OCI-LY7 (cell line): ENCODE results near the gene BHLHE40. TPM values are rescaled to one million over a fixed set of nuclear protein-coding genes. Genes with fewer than 3 reads are reported as not detected.

Source experiments
- BruUV-seq: library from RNA; stranded (reverse); fragments of 400-500 nt; replicated peaks from 2 replicates; lab custom pipeline; 2021; lab: Mats Ljungman, UMichigan
- CTCF ChIA-PET: fragments of 300-600 bp; sonication (Branson Sonifier 250); formaldehyde crosslinking; loops from one replicate; lab custom pipeline; 2022; ENCODE audit warnings: antibody characterized with exemption; ENCODE audit not compliant: unreplicated experiment; lab: Charles Lee
- POLR2A ChIA-PET: fragments of 300-600 bp; sonication (Branson Sonifier 250); formaldehyde crosslinking; loops from one replicate; lab custom pipeline; 2022; ENCODE audit warnings: antibody characterized with exemption; lab: Charles Lee
- DNase-seq: peaks from one replicate; pipeline ENCODE4 v3.0.0-alpha.2; 2015; ENCODE audit warnings: low spot score
- H2AFZ ChIP-seq: fragments of 200-600 bp; sonication (generic), shearing (Covaris generic); 2 replicates; pipeline ENCODE4 v1.6.1; 2014; ENCODE audit warnings: mild to moderate bottlenecking, antibody characterized with exemption, low read length, moderate library complexity
- H3K27ac ChIP-seq: fragments of 200-600 bp; sonication (generic); 2 replicates; pipeline ENCODE4 v1.5.1; 2014; ENCODE audit warnings: mixed run types, low read depth, mild to moderate bottlenecking, moderate library complexity, low read length, inconsistent platforms; ENCODE audit not compliant: poor library complexity, severe bottlenecking
- H3K36me3 ChIP-seq: fragments of 200-600 bp; sonication (generic); 2 replicates; pipeline ENCODE4 v1.6.1; 2014; ENCODE audit warnings: mild to moderate bottlenecking, antibody characterized with exemption, low read length, moderate library complexity, mixed read lengths; ENCODE audit not compliant: insufficient read depth
- H3K4me1 ChIP-seq: fragments of 200-600 bp; sonication (generic); 2 replicates; pipeline ENCODE4 v1.5.1; 2014; ENCODE audit warnings: mild to moderate bottlenecking, low read length; ENCODE audit not compliant: insufficient read depth, poor library complexity, severe bottlenecking
- H3K4me2 ChIP-seq: fragments of 200-600 bp; sonication (generic); 2 replicates; pipeline ENCODE4 v1.6.1; 2014; ENCODE audit warnings: mild to moderate bottlenecking, low read length
- H3K4me3 ChIP-seq: fragments of 200-600 bp; sonication (generic); 2 replicates; pipeline ENCODE4 v1.5.1; 2014; ENCODE audit warnings: mild to moderate bottlenecking, low read depth, low read length; ENCODE audit not compliant: poor library complexity, severe bottlenecking
- H3K79me2 ChIP-seq: fragments of 200-600 bp; sonication (generic); 2 replicates; pipeline ENCODE4 v1.6.1; 2016; ENCODE audit warnings: low read depth, mild to moderate bottlenecking, low read length, moderate library complexity, mixed read lengths; ENCODE audit not compliant: insufficient read depth
- H3K9me2 ChIP-seq: fragments of 200-600 bp; sonication (generic); 2 replicates; pipeline ENCODE4 v1.6.1; 2016; ENCODE audit warnings: mild to moderate bottlenecking, low read length, mixed read lengths; ENCODE audit not compliant: insufficient read depth
- H3K9me3 ChIP-seq: fragments of 200-600 bp; sonication (generic); 2 replicates; pipeline ENCODE4 v1.6.1; 2014; ENCODE audit warnings: mild to moderate bottlenecking, mixed run types, low read length, mixed read lengths
- H4K20me1 ChIP-seq: fragments of 200-600 bp; sonication (generic); 2 replicates; pipeline ENCODE4 v1.6.1; 2014; ENCODE audit warnings: mild to moderate bottlenecking, antibody characterized with exemption, low read length, moderate library complexity, mixed read lengths; ENCODE audit not compliant: insufficient read depth
- EZH2phosphoT487 ChIP-seq: fragments of 200-600 bp; sonication (generic); IDR thresholded peaks from 2 replicates; pipeline ENCODE4 v1.6.1; 2018; ENCODE audit warnings: low read depth, borderline replicate concordance, mild to moderate bottlenecking, mixed run types, antibody characterized with exemption, low read length, moderate library complexity, mixed read lengths
- intact Hi-C: fragments of 100-400 bp; cut with micrococcal nuclease; formaldehyde crosslinking; loops from one replicate; pipeline ENCODE4 v1.10.0; 2022; ENCODE audit not compliant: unreplicated experiment
- total RNA-seq, 2 experiments: library from RNA; depleted of rRNA in 1 of 2; stranded (reverse); fragments of >200 nt in 1 of 2; shearing (Covaris generic) in 1 of 2; gene quantifications; 2 replicates each; pipeline ENCODE4 v1.2.3, GENCODE V29; 2014 to 2022
- TF ChIP-seq, protein P1 (sequence below): fragments of 200-600 bp; sonication (generic); conservative IDR thresholded peaks from 2 replicates; pipeline ENCODE4 v1.5.1; 2014; ENCODE audit warnings: mild to moderate bottlenecking, antibody characterized with exemption, low read length, moderate library complexity, mixed read lengths

The BHLHE40 gene
- total RNA-seq, 2 experiments from 2014 or later, result 0.11 to 0.35 TPM

DNA sequence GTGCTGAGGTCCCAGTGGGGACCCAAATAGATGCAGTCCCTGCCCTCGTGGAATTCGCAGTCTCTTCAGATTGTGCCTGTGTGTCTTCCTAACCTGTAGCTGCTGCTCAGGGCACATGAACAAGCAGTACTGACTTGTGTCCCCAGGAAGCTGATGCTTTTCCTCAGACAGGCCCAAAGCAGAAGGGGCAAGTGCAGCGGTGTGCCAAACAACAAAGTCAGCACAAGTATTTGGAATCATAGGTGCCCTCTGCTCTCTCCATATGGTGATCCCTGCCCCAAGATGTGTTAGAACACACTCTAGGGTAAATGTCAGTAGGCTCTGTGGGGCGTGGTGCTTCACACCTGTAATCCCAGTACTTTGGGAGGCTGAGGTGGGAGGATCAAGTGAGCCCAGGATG lies 21.9 kb downstream of the BHLHE40 start:
- intact Hi-C loops, result no loop called here
- no TSS peak for BruUV-seq

DNA sequence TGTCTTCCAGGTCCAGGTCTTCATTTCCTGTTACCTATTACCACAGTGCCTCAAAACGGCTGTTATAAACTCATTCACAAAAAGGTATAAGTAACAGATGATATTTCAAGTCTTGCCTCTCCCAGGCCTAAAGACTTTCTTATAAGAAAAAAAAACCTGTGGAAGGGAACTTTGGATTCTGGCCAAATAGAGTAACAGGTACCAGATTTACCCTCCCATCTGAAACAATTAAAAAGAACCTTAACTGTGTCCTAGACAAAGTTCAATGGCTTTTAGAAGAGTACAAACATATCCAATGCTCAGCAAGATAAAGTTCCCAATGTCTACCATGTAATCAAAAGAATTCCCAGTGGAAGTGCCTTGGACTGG lies 22.6 kb downstream of the BHLHE40 start:
- Histone ChIP-seq H3K4me2 (no peak overlapping the region), H3K4me1 (peaks cover 2% of the 10 kb centered on the region), H3K9me2 (no peaks in the 10 kb centered on the region), H3K4me3 (no peak overlapping the region), H3K9me3 (no peaks in the 10 kb centered on the region), H3K36me3 (no peaks in the 10 kb centered on the region), H2AFZ (no peak overlapping the region), H3K79me2 (no peaks in the 10 kb centered on the region), H4K20me1 (no peaks in the 10 kb centered on the region), H3K27ac (no peak overlapping the region)
- no peak for DNase-seq
- POLR2A ChIA-PET, result no interaction called here
- no peak for TF ChIP-seq EZH2phosphoT487
- TF ChIP-seq, protein P1, sequence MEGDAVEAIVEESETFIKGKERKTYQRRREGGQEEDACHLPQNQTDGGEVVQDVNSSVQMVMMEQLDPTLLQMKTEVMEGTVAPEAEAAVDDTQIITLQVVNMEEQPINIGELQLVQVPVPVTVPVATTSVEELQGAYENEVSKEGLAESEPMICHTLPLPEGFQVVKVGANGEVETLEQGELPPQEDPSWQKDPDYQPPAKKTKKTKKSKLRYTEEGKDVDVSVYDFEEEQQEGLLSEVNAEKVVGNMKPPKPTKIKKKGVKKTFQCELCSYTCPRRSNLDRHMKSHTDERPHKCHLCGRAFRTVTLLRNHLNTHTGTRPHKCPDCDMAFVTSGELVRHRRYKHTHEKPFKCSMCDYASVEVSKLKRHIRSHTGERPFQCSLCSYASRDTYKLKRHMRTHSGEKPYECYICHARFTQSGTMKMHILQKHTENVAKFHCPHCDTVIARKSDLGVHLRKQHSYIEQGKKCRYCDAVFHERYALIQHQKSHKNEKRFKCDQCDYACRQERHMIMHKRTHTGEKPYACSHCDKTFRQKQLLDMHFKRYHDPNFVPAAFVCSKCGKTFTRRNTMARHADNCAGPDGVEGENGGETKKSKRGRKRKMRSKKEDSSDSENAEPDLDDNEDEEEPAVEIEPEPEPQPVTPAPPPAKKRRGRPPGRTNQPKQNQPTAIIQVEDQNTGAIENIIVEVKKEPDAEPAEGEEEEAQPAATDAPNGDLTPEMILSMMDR, result no peak
- BruUV-seq, result no TSS peak
- intact Hi-C loops, result no loop called here
- CTCF ChIA-PET, result no interaction called here

More for the DNA sequence above, 21.9 kb downstream of the BHLHE40 start:
- H3K9me2 ChIP-seq, result no peaks in the 10 kb centered on the region
- ChIA-PET CTCF (no interaction called here), POLR2A (interaction anchor here (0.5 to 1.0 kb wide), 2 partner anchors 11 to 1900 kb away, joined by 3 to 7 read pairs; no protein-coding TSS in a partner anchor)
- H3K4me3 ChIP-seq, result no peak overlapping the region
- no peaks in the 10 kb centered on the region for H4K20me1 ChIP-seq
- H3K4me1 ChIP-seq, result no peaks in the 10 kb centered on the region
- no peaks in the 10 kb centered on the region for H3K36me3 ChIP-seq
- DNase-seq, result no peak
- H3K4me2 ChIP-seq, result no peak overlapping the region
- no peaks in the 10 kb centered on the region for H3K79me2 ChIP-seq
- TF ChIP-seq, protein P1, result no peak
- no peak for TF ChIP-seq EZH2phosphoT487
- H3K27ac ChIP-seq, result no peak overlapping the region
- no peaks in the 10 kb centered on the region for H3K9me3 ChIP-seq
- no peak overlapping the region for H2AFZ ChIP-seq

DNA sequence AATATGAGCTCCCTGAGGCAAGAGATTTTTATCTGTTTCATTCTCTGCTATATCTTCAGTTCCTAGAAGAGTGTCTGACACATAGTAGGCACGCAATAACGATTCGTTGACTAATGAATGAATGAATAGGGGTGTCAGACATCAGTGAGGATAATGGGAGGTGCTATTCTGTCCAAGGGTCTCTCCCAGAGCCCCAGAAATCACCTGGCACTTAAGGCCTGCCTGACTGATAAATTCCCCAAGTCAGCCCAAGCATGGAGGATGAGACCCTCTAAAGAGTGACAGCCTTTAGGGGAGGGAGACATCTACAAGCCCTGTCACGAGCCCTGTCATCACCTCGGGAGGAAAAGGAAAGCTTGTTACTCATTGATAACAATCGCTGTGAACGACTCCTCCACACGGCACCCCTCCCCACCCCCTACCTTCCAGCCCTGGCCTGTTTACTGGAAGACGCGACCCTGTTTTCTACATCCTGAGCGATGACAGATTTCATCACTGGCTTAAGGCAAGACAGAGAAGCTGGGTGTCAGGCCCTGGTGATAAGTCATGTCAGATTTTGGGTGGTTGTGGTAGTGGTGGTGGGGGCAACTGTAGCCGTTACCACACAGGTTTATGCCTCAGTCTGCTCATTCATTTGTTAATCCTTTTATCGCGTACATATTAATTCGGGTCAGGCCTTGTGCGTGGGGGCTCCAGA lies 23.1 kb downstream of the BHLHE40 start:
- CTCF ChIA-PET, result no interaction called here
- Histone ChIP-seq H4K20me1 (no peaks in the 10 kb centered on the region), H3K36me3 (no peaks in the 10 kb centered on the region), H3K4me1 (peaks cover 7% of the 10 kb centered on the region), H2AFZ (no peak overlapping the region), H3K27ac (no peak overlapping the region), H3K9me3 (no peaks in the 10 kb centered on the region), H3K4me3 (no peak overlapping the region), H3K9me2 (no peaks in the 10 kb centered on the region), H3K79me2 (no peaks in the 10 kb centered on the region), H3K4me2 (no peak overlapping the region)
- POLR2A ChIA-PET, result no interaction called here
- DNase-seq, result no peak
- intact Hi-C loops, result no loop called here
- no TSS peak for BruUV-seq
- TF ChIP-seq, protein P1, result no peak
- TF ChIP-seq EZH2phosphoT487, result no peak
